Stimulated activated CD8-positive, alpha-beta memory T cell treated with anti-CD3 and anti-CD28 coated beads, Interleukin-4, amount 100 ng/mL, for 24 hours (primary cell): ENCODE measurements around the gene HS3ST3A1.
"Not testable (repeated sequence)": the region's sequence is repeated elsewhere in the genome, so short reads cannot be mapped to it uniquely, and the experiment has no call there.

Experiments
- DNase-seq: peaks from one replicate; pipeline ENCODE4 v3.0.0-alpha.2; 2020; ENCODE audit warnings: low read depth

The HS3ST3A1 gene

GRCh38 chr17:13575922-13576419, 25.8 kb downstream of the HS3ST3A1 start:
- no peak for DNase-seq

- no peak for DNase-seq
Measured at GRCh38 chr17:13575466-13575865, 26.3 kb downstream of the HS3ST3A1 start.

GRCh38 chr17:13572581-13572980, 29.1 kb downstream of the HS3ST3A1 start:
- no peak for DNase-seq

GRCh38 chr17:13569398-13570123, 32.2 kb downstream of the HS3ST3A1 start:
- no peak for DNase-seq

- no peak for DNase-seq
Measured at GRCh38 chr17:13568582-13569397, 32.9 kb downstream of the HS3ST3A1 start.

GRCh38 chr17:13563866-13564265, 37.9 kb downstream of the HS3ST3A1 start:
- DNase-seq, result no peak

GRCh38 chr17:13562271-13562800, 39.4 kb downstream of the HS3ST3A1 start:
- no peak for DNase-seq

- no peak for DNase-seq
Measured at GRCh38 chr17:13561606-13562270, 40.0 kb downstream of the HS3ST3A1 start.

- DNase-seq, result no peak
Measured at GRCh38 chr17:13560935-13561334, 40.8 kb downstream of the HS3ST3A1 start.

- no peak for DNase-seq
Measured at GRCh38 chr17:13558588-13558987, 43.1 kb downstream of the HS3ST3A1 start.

GRCh38 chr17:13557077-13557476, 44.7 kb downstream of the HS3ST3A1 start:
- no peak for DNase-seq

GRCh38 chr17:13554231-13554630, 47.5 kb downstream of the HS3ST3A1 start:
- DNase-seq, result no peak

- no peak for DNase-seq
Measured at GRCh38 chr17:13550291-13550690, 51.4 kb downstream of the HS3ST3A1 start.

- not testable (repeated sequence) for DNase-seq
Measured at GRCh38 chr17:13548576-13548975, 53.2 kb downstream of the HS3ST3A1 start.

GRCh38 chr17:13546851-13547250, 54.9 kb downstream of the HS3ST3A1 start:
- DNase-seq, result no peak

- DNase-seq, result no peak
Measured at GRCh38 chr17:13545941-13546340, 55.8 kb downstream of the HS3ST3A1 start.

GRCh38 chr17:13544765-13545164, 57.0 kb downstream of the HS3ST3A1 start:
- no peak for DNase-seq

- no peak for DNase-seq
Measured at GRCh38 chr17:13544292-13544691, 57.4 kb downstream of the HS3ST3A1 start.

- no peak for DNase-seq
Measured at GRCh38 chr17:13542636-13543035, 59.1 kb downstream of the HS3ST3A1 start.

- no peak for DNase-seq
Measured at GRCh38 chr17:13541032-13541480, 60.7 kb downstream of the HS3ST3A1 start.

- no peak for DNase-seq
Measured at GRCh38 chr17:13540546-13540945, 61.2 kb downstream of the HS3ST3A1 start.

GRCh38 chr17:13539421-13539820, 62.3 kb downstream of the HS3ST3A1 start:
- no peak for DNase-seq
